IMR-90 (cell line): ENCODE measurements around the gene SHROOM4. TPM values are rescaled to one million over a fixed set of nuclear protein-coding genes. Genes with fewer than 3 reads are reported as not detected.

Source experiments
- ATAC-seq: fragments of 200-7000 bp; cut with Tn5 transposase; 2 replicates; pipeline ENCODE4 v1.9.1; 2020; ENCODE audit warnings: low read depth, mild to moderate bottlenecking, moderate library complexity
- Bru-seq: library from RNA; stranded (reverse); fragments of 400-500 nt; gene quantifications from one replicate; lab custom pipeline; 2021; lab: Mats Ljungman, UMichigan
- BruChase-seq, 2 experiments: library from RNA; stranded (reverse); fragments of 400-500 nt; gene quantifications; one replicate each; lab custom pipeline; 2021; lab: Mats Ljungman, UMichigan
- BruUV-seq: library from RNA; stranded (reverse); fragments of 400-500 nt; replicated peaks from 2 replicates; lab custom pipeline; 2021; lab: Mats Ljungman, UMichigan
- CTCF ChIA-PET: fragments of 300-600 bp; formaldehyde crosslinking; extraction: SDS; loops from one replicate; lab custom pipeline; 2021; ENCODE audit warnings: antibody characterized with exemption; lab: Yijun Ruan, JAX
- POLR2A ChIA-PET: fragments of 300-600 bp; sonication (Branson Sonifier 250); formaldehyde crosslinking; loops from one replicate; lab custom pipeline; 2022; ENCODE audit warnings: antibody characterized with exemption; ENCODE audit not compliant: unreplicated experiment; lab: Charles Lee
- DNase-seq: peaks from one replicate; pipeline ENCODE4 v3.0.0; 2013
- H2AFZ ChIP-seq: replicated peaks from 2 replicates; pipeline ENCODE3; 2013; ENCODE audit warnings: low read length, mild to moderate bottlenecking; ENCODE audit not compliant: poor library complexity
- H2AK5ac ChIP-seq: 2 replicates; pipeline ENCODE4 v1.6.1; 2013; ENCODE audit warnings: low read depth, low read length, inconsistent platforms
- H2AK9ac ChIP-seq: replicated peaks from 2 replicates; pipeline ENCODE3; 2013; ENCODE audit warnings: mild to moderate bottlenecking, low read depth, low read length, moderate library complexity; ENCODE audit not compliant: poor library complexity
- H2BK120ac ChIP-seq: 2 replicates; pipeline ENCODE4 v1.6.1; 2013; ENCODE audit warnings: low read depth, low read length, inconsistent platforms
- H2BK15ac ChIP-seq: 3 replicates; pipeline ENCODE4 v1.6.1; 2013; ENCODE audit warnings: low read depth, low read length, inconsistent platforms
- H2BK20ac ChIP-seq: 2 replicates; pipeline ENCODE4 v1.6.1; 2013; ENCODE audit warnings: low read depth, mild to moderate bottlenecking, inconsistent platforms, low read length, moderate library complexity
- H2BK5ac ChIP-seq: 2 replicates; pipeline ENCODE4 v1.6.1; 2013; ENCODE audit warnings: mild to moderate bottlenecking, low read depth, low read length, inconsistent platforms; ENCODE audit not compliant: poor library complexity, severe bottlenecking
- H3K14ac ChIP-seq: replicated peaks from 2 replicates; pipeline ENCODE4 v1.6.1; 2013; ENCODE audit warnings: low read depth, low read length, inconsistent platforms
- H3K18ac ChIP-seq: 2 replicates; pipeline ENCODE4 v1.6.1; 2013; ENCODE audit warnings: low read depth, low read length, control low read depth
- H3K23ac ChIP-seq: 2 replicates; pipeline ENCODE4 v1.6.1; 2013; ENCODE audit warnings: low read depth, low read length, inconsistent platforms
- H3K27ac ChIP-seq: 2 replicates; pipeline ENCODE4 v1.5.1; 2013; ENCODE audit warnings: mild to moderate bottlenecking, control low read depth, low read length; ENCODE audit not compliant: insufficient read depth
- H3K27me3 ChIP-seq: 2 replicates; pipeline ENCODE4 v1.6.1; 2013; ENCODE audit warnings: low read length; ENCODE audit not compliant: control insufficient read depth, insufficient read depth
- H3K36me3 ChIP-seq: 2 replicates; pipeline ENCODE4 v1.6.1; 2013; ENCODE audit warnings: low read length, mixed read lengths; ENCODE audit not compliant: control insufficient read depth, insufficient read depth
- H3K4ac ChIP-seq: 2 replicates; pipeline ENCODE4 v1.6.1; 2013; ENCODE audit warnings: low read depth, low read length, inconsistent platforms
- H3K4me1 ChIP-seq: 2 replicates; pipeline ENCODE4 v1.6.1; 2013; ENCODE audit warnings: low read length, mixed read lengths; ENCODE audit not compliant: control insufficient read depth, insufficient read depth
- H3K4me2 ChIP-seq: 2 replicates; pipeline ENCODE4 v1.6.1; 2013; ENCODE audit warnings: low read depth, mild to moderate bottlenecking, control low read depth, low read length, moderate library complexity
- H3K4me3 ChIP-seq: 2 replicates; pipeline ENCODE4 v1.5.1; 2013; ENCODE audit warnings: low read depth, mild to moderate bottlenecking, control low read depth, low read length, moderate library complexity; ENCODE audit not compliant: insufficient read depth
- H3K56ac ChIP-seq: 2 replicates; pipeline ENCODE4 v1.6.1; 2013; ENCODE audit warnings: low read length, inconsistent platforms; ENCODE audit not compliant: insufficient read depth; ENCODE audit errors: extremely low read depth
- H3K79me1 ChIP-seq, 2 experiments: 2 replicates each; pipeline ENCODE4 v1.6.1; 2013; ENCODE audit warnings: low read length in 2 of 2, inconsistent platforms in 1 of 2, low read depth in 1 of 2
- H3K9ac ChIP-seq: 2 replicates; pipeline ENCODE4 v1.6.1; 2013; ENCODE audit warnings: low read depth, low read length, control low read depth
- H3K9me1 ChIP-seq: 2 replicates; pipeline ENCODE4 v1.6.1; 2013; ENCODE audit warnings: low read length, inconsistent platforms; ENCODE audit not compliant: insufficient read depth
- H3K9me3 ChIP-seq: 2 replicates; pipeline ENCODE4 v1.6.1; 2013; ENCODE audit warnings: low read length; ENCODE audit not compliant: control insufficient read depth, insufficient read depth
- H4K20me1 ChIP-seq: 2 replicates; pipeline ENCODE4 v1.6.1; 2013; ENCODE audit warnings: low read length, inconsistent platforms; ENCODE audit not compliant: insufficient read depth
- H4K5ac ChIP-seq: 2 replicates; pipeline ENCODE4 v1.6.1; 2013; ENCODE audit warnings: mild to moderate bottlenecking, low read depth, low read length, control low read depth
- H4K8ac ChIP-seq, 2 experiments: 2 replicates each; pipeline ENCODE4 v1.6.1; 2013; ENCODE audit warnings: low read depth in 2 of 2, low read length in 2 of 2, control low read depth in 1 of 2, inconsistent platforms in 1 of 2
- H4K91ac ChIP-seq: 2 replicates; pipeline ENCODE4 v1.6.1; 2013; ENCODE audit warnings: low read depth, low read length, inconsistent platforms; ENCODE audit not compliant: insufficient read depth
- MAFK ChIP-seq: IDR thresholded peaks from 2 replicates; pipeline ENCODE4 v1.6.1; 2012; ENCODE audit warnings: low read depth, low read length, improper control_type of control experiment
- MAZ ChIP-seq: IDR thresholded peaks from 2 replicates; pipeline ENCODE4 v1.6.1; 2012; ENCODE audit warnings: low read depth, mild to moderate bottlenecking, low read length, improper control_type of control experiment, moderate library complexity, borderline replicate concordance
- SMC3 ChIP-seq: fragments of 150-350 bp; IDR thresholded peaks from 2 replicates; pipeline ENCODE4 v1.6.1; 2016; ENCODE audit warnings: low read depth, mild to moderate bottlenecking, antibody characterized with exemption, low read length, moderate library complexity
- WGBS, 2 experiments: methylation state at CpG; one replicate each; pipeline versions ENCODE4 v1.1.5 to v1.1.7; 2013; ENCODE audit warnings: missing lambda C conversion rate in 2 of 2; ENCODE audit not compliant: insufficient read length in 1 of 2; ENCODE audit errors: extremely low coverage in 2 of 2; 5-methylcytosine and 5-hydroxymethylcytosine counted together
- dilution Hi-C: fragments of 300-500 bp; cut with HindIII; formaldehyde crosslinking; loops from one replicate; pipeline ENCODE4 v1.14.3; 2018; ENCODE audit warnings: low sequenced_read_pairs; ENCODE audit not compliant: unreplicated experiment
- in situ Hi-C: fragments of 300-500 bp; cut with MboI; formaldehyde crosslinking; loops from 3 replicates; pipeline ENCODE4 v1.14.3; 2019; ENCODE audit warnings: low sequenced_read_pairs, inconsistent platforms, mixed read lengths
- intact Hi-C: fragments of 100-400 bp; cut with micrococcal nuclease; formaldehyde crosslinking; loops from 2 replicates; pipeline ENCODE4 v1.10.0; 2022
- long read RNA-seq: library from polyadenylated mRNA; unstranded; transcript quantifications from one replicate; pipeline ENCODE4 v2.0.0, GENCODE V29; 2021; ENCODE audit not compliant: unreplicated experiment
- polyA plus RNA-seq, 3 experiments: library from polyadenylated mRNA; depleted of rRNA; stranded (reverse); fragments of >200 nt; gene quantifications; 2 replicates each; pipeline ENCODE4 v1.2.3, GENCODE V29; 2012; ENCODE audit warnings: low replicate concordance in 1 of 3
- total RNA-seq: library from RNA; depleted of rRNA; stranded (reverse); fragments of >200 nt; gene quantifications from 2 replicates; pipeline ENCODE4 v1.2.3, GENCODE V29; 2012; rRNA removed

Gene SHROOM4
- total RNA-seq (2.2 TPM in 2 replicates), polyA plus RNA-seq (2012; rRNA removed) (1.0 and 1.3 TPM in 2 replicates), Bru-seq, nascent RNA (percentile 36 among the genes with signal in this experiment), BruChase-seq, experiment 1, labeled RNA remaining after a 6-hour chase (percentile 34 among the genes with signal in this experiment), BruChase-seq, experiment 2, labeled RNA remaining after a 2-hour chase (percentile 35 among the genes with signal in this experiment)
- 0.34 and 0.42 TPM in 2 replicates for polyA plus RNA-seq (2012; cell fraction: cytosol; rRNA removed)
- polyA plus RNA-seq (2012; cell fraction: nucleus; rRNA removed; ENCODE audit: low replicate concordance), result 1.1 and 2.3 TPM in 2 replicates
- long read RNA-seq, result 0 reads

- no TSS peak for BruUV-seq
- ChIA-PET CTCF (no interaction called here), POLR2A (no interaction called here)
- dilution Hi-C loops, result no loop called here
- Histone ChIP-seq H3K4me1 (no peaks in the 10 kb centered on the region), H3K9me1 (no peaks in the 10 kb centered on the region), H4K5ac (peak within 1 kb of the TSS; percentile 83), H2BK5ac (peak within 1 kb of the TSS; percentile 43), H2BK15ac (peak within 1 kb of the TSS; percentile 11; the same call in 1 of the 3 replicates), H3K9ac (peak within 1 kb of the TSS; percentile 73), H4K8ac (peak within 1 kb of the TSS; percentile 82 to 84; a peak in 3 of 4 replicates), H3K23ac (no peak within 1 kb of the TSS), H3K36me3 (no peaks in the 10 kb centered on the region), H2AFZ (peak within 1 kb of the TSS; percentile 86), H3K79me1 (no peaks in the 10 kb centered on the region), H3K27me3 (no peaks in the 10 kb centered on the region), H3K4me2 (peak within 1 kb of the TSS; percentile 90), H3K14ac (0 out of 2 replicates have a peak within 1 kb of the TSS, but pooled peaks have one; percentile 3), H3K9me3 (no peaks in the 10 kb centered on the region), H3K56ac (peak within 1 kb of the TSS; percentile 14; the same call in 1 of the 2 replicates), H2AK9ac (peak within 1 kb of the TSS; percentile 20), H2BK120ac (no peak within 1 kb of the TSS; the same call in 1 of the 2 replicates), H3K18ac (peak within 1 kb of the TSS; percentile 61), H4K20me1 (no peaks in the 10 kb centered on the region), H3K27ac (peak within 1 kb of the TSS; percentile 56), H3K4me3 (peak within 1 kb of the TSS; percentile 50), H4K91ac (peak within 1 kb of the TSS; percentile 19; the same call in 1 of the 2 replicates), H2AK5ac (no peak within 1 kb of the TSS), H2BK20ac (no peak within 1 kb of the TSS), H3K4ac (peak within 1 kb of the TSS; percentile 17)
- no peak for TF ChIP-seq MAFK
- TF ChIP-seq MAZ, result peak; percentile 44; the same call in 1 of the 2 replicates
- TF ChIP-seq SMC3, result no peak
- WGBS, 2 experiments, result 42% methylated on average over 8 of the region's 47 CpGs; no CpG with 5 or more reads in 1 of the 2 experiments
- ATAC-seq, result peak; percentile 90
- in situ Hi-C loops, result no loop called here
- intact Hi-C loops, result loop anchor here (5.0 kb wide), 2 partner anchors 88 to 117 kb away; no protein-coding TSS in a partner anchor
- DNase-seq, result peak; percentile 58
Observed at GRCh38 chrX:50813843-50814661, at the start of gene SHROOM4. Gene SHROOM4 (minus strand): TSS chrX:50814194. CDS start chrX:50814018, 176 bp downstream.
